Motor neuron (in vitro differentiated cells): Measurements from ENCODE around the gene MPP3. TPM values are rescaled to one million over a fixed set of nuclear protein-coding genes. Genes with fewer than 3 reads are reported as not detected.
A peak's percentile ranks its signal among the peaks of the same experiment; 100 is the strongest.
"Not testable (repeated sequence)": the region's sequence is repeated elsewhere in the genome, so short reads cannot be mapped to it uniquely, and the experiment has no call there.

ENCODE experiments used
- ATAC-seq, 8 experiments: fragments of 200-7000 bp; cut with Tn5 transposase; replicated peaks in 6 of 8; 2 replicates each; pipeline ENCODE4 v1.8.0; 2021; ENCODE audit warnings: mild to moderate bottlenecking in 8 of 8, moderate library complexity in 8 of 8
- H3K27ac ChIP-seq, 2 donors: fragments of 250-450 bp; sonication (Bioruptor Pico); 2 replicates each; pipeline ENCODE4 v1.9.0; 2021; ENCODE audit warnings: antibody characterized with exemption in 2 of 2, mild to moderate bottlenecking in 2 of 2, moderate library complexity in 1 of 2
- H3K4me1 ChIP-seq, 2 donors: fragments of 250-450 bp; sonication (Bioruptor Pico); replicated peaks in 1 of 2; 2 replicates each; pipeline ENCODE4 v1.6.1; 2021; ENCODE audit warnings: antibody characterized with exemption in 2 of 2, mild to moderate bottlenecking in 2 of 2, moderate library complexity in 1 of 2
- H3K4me3 ChIP-seq, 5 donors: fragments of 250-450 bp; sonication (Bioruptor Pico); 2 replicates each; pipeline ENCODE4 v1.9.0; 2021; ENCODE audit warnings: antibody characterized with exemption in 5 of 5, mild to moderate bottlenecking in 5 of 5, moderate library complexity in 4 of 5
- whole genome bisulfite sequencing, 10 experiments: fragments of 450-650 bp; shearing (Covaris generic); methylation state at CpG; one replicate each; pipeline ENCODE4 v1.0.0; 2022; 5-methylcytosine and 5-hydroxymethylcytosine counted together
- in situ Hi-C, 9 experiments: fragments of 400-800 bp; cut with MboI; loops; one replicate each; pipeline ENCODE4 v1.15.0; 2021; ENCODE audit warnings: low sequenced_read_pairs in 9 of 9, low pct_unique_long_range_greater_than_20kb in 2 of 9; ENCODE audit not compliant: unreplicated experiment in 9 of 9
- total RNA-seq, 8 experiments: library from RNA; unstranded; fragments of 300-600 nt; gene quantifications; 2 replicates each; pipeline versions ENCODE4 v1.2.3 to v1.2.4, GENCODE V29; 2022

The MPP3 gene
- total RNA-seq, 8 experiments from 2014 or later = 1.5 to 26.7 (median 19.3) TPM

GRCh38 chr17:43873815-43874214 is 40.9 kb upstream of the MPP3 start:
- H3K4me1 ChIP-seq = peaks cover 2% of the 10 kb centered on the region in 2 donors
- H3K4me3 ChIP-seq = no peak overlapping the region
- no peak overlapping the region for H3K27ac ChIP-seq
- ATAC-seq = no peak
- 12 to 100% (median 71%) methylated on average over 1 to 5 of the region's 6 CpGs; no CpG with 5 or more reads in 2 of the 10 experiments for WGBS, 10 experiments
- in situ Hi-C loops = no loop called here

DNA sequence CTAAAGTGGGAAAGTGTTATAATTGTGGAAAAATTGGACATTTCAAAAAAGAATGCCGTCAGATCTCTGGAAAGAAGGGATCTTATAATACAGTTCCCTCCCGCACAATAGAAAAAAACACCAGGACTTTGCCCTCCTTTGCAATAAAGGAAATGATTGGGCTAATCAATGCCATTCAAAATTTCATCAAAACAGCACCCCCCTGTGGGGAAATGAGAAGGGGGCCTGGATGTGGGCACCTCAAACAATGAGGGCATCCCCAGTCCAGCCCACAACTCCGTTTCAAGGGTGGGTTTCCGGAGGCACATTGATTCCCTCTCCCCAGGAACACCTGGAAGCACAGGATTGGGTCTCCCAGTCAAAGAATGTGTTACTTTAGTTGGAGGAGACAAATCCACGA is 40.1 kb upstream of the MPP3 start:
- no peak for ATAC-seq
- in situ Hi-C loops = no loop called here
- no peak overlapping the region for H3K4me3 ChIP-seq
- no peak overlapping the region for H3K27ac ChIP-seq
- 22 to 82% (median 70%) methylated on average over 1 to 5 of the region's 5 CpGs; no CpG with 5 or more reads in 4 of the 10 experiments for WGBS, 10 experiments
- H3K4me1 ChIP-seq = no peaks in the 10 kb centered on the region

DNA sequence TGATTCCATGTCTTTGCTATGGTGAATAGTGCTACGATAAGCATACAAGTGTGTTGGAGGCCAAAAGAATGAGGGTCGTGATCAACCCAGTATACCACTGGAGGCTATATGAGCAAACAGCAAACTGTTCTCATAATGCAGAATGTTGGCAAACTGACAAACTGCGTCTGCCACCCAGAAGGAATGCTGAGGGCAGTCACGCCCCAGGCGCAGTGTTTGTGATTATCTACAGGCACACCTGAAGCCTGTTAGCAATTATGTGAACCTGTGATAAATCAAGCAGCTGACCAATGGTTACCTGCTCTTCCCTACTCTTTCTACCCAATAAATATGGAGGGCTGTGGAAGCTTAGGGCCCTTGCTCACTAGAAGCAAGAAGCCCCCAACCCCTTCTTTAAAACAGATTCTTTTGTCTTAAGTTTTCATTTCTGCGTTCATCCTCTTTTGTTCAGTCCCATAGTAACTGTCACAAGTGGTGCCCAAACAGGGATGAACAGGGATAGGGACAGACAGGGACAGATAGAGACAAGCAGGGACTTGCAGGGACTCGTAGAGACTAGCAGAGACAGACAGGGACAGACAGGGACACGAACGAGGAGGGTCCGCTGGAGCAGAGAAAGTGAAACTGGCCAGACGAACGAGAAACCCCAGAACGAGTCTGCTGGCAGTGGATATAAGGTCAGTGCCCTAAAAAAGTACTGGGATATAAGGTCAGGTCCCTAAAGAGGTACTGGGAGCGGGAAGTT is 39.2 kb upstream of the MPP3 start:
- 37 to 100% (median 79%) methylated on average over 2 to 14 of the region's 14 CpGs for WGBS, 10 experiments
- no peak overlapping the region for H3K4me3 ChIP-seq
- ATAC-seq = peak in 1 of 8 experiments; percentile 40
- in situ Hi-C loops = no loop called here
- H3K4me1 ChIP-seq = no peaks in the 10 kb centered on the region
- no peak overlapping the region for H3K27ac ChIP-seq

DNA sequence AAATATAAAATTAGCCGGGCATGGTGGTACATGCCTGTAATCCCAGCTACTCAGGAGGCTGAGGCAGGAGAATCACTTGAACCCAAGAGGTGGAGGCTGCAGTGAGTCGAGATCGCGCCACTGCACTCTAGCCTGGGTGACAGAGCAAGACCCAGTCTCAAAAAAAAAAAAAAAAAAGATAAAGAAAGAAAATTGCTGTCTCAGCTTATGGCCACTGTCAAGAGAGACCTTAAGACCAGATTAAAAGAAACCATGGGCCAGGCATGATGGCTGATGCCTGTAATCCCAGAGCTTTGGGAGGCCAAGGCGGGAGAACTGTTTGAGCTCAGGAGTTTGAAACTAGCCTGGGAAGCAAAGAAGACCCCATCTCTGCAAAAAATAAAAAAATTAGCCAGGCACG is 36.1 kb upstream of the MPP3 start:
- H3K4me3 ChIP-seq, H3K4me1 ChIP-seq, in situ Hi-C loops, ATAC-seq, H3K27ac ChIP-seq: not testable (repeated sequence)
- 0 to 100% (median 87%) methylated on average over 1 to 5 of the region's 6 CpGs; no CpG with 5 or more reads in 1 of the 10 experiments for WGBS, 10 experiments

DNA sequence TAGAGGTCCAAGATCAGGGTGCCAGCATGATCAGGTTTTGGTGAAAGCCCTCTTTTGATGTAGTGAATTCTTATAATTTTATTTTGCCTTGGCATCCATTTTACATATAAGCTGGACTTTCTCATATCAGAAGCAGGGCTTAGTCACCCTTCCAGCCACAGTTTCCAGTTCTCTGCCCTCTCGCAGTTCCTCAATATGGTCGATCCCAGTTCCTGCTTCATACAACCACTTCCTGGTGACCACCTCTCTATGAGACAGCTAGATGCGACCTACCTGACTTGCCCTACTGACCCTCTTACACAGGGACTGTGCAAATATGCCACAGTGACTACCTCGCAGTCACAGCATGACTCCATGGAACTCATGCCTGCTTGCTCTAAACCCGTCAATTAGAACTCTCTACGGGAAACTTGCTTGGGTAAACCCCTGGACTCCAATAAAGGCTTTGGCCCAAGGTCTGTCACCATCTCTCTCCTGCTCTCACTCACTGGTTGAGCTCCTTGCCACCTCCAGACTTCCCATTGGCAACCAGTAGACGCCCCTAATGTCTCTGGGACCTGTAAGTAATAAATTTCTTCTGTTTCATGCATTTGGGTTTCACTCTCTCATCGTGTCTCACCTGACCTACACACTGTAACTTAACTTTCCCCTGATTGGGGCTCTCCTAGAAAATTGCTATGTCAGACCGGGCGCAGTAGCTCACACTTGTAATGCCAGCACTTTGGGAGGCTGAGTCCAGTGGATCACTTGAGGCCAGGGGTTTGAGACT is 35.5 kb upstream of the MPP3 start:
- no peak for ATAC-seq
- H3K4me3 ChIP-seq = no peak overlapping the region
- 33 to 91% (median 75%) methylated on average over 1 to 9 of the region's 10 CpGs; no CpG with 5 or more reads in 1 of the 10 experiments for WGBS, 10 experiments
- no peak overlapping the region for H3K27ac ChIP-seq
- in situ Hi-C loops = no loop called here
- peaks cover 0 to 10% of the 10 kb centered on the region in 2 donors for H3K4me1 ChIP-seq

- WGBS, 10 experiments = 10 to 100% (median 67%) methylated on average over 2 to 3 of the region's 4 CpGs; no CpG with 5 or more reads in 5 of the 10 experiments
- peak in 3 of 8 experiments; percentile 55 to 87 (median 63) for ATAC-seq
These were observed 31.4 kb upstream of the MPP3 start for GRCh38 chr17:43864161-43864984.

DNA sequence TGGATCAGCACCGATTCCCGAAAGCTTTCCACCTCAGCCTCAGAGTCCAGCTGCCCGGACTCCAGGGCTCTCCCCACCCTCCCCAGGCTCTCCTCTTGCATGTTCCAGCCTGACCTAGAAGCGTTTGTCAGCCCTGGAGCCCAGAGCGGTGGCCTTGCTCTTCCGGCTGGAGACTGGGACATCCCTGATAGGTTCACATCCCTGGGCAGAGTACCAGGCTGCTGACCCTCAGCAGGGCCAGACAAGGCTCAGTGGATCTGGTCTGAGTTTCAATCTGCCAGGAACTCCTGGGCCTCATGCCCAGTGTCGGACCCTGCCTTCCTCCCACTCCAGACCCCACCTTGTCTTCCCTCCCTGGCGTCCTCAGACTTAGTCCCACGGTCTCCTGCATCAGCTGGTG is 29.0 kb upstream of the MPP3 start:
- no peak for ATAC-seq
- WGBS, 10 experiments = 66 to 98% (median 85%) methylated on average over 4 to 6 of the region's 9 CpGs; no CpG with 5 or more reads in 7 of the 10 experiments
- Histone ChIP-seq H3K4me3 (no peak overlapping the region), H3K27ac (no peak overlapping the region), H3K4me1 (peaks cover 0 to 13% of the 10 kb centered on the region in 2 donors)
- in situ Hi-C loops = no loop called here

More at GRCh38 chr17:43864161-43864984, 31.4 kb upstream of the MPP3 start:
- Histone ChIP-seq H3K27ac (no peak overlapping the region), H3K4me1 (peaks cover 0 to 10% of the 10 kb centered on the region in 2 donors), H3K4me3 (no peak overlapping the region)
- in situ Hi-C loops = no loop called here

DNA sequence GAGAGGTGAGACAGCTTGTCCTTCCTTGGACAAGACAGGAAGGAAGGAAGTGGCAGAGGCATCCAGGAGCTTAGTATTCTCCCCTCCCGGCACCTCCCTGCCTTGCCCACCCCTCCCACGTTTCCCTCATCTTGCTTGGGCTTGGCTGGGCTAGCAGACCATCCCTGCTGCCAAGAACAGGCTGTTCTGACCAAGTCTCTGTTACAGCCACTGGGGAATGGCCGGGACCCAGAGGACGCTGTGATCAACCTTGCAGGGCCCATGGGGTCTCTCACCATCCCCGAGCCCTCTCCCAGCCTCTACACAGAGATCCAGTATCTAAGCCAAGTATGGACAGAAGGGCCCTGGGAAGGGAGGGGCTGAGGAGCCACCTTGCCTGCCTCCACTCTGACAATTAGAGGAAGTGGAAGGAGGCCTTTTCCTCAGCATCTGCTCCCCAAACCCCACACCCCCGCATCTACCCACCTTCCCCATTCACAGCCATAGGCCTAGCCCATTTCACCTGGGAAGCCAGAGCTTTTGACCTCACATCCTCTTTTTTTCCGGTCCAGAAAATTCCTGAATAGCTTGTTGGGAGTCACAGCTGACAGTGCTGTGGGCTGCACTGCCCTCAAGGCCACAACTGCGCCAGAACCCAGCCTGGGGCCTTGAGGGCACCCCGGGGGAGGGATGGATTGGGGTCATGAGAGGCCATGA is 28.1 kb upstream of the MPP3 start:
- in situ Hi-C loops = no loop called here
- H3K27ac ChIP-seq = no peak overlapping the region
- no peak for ATAC-seq
- 40 to 100% (median 74%) methylated on average over 1 to 5 of the region's 9 CpGs; no CpG with 5 or more reads in 5 of the 10 experiments for WGBS, 10 experiments
- H3K4me1 ChIP-seq = peaks cover 0 to 13% of the 10 kb centered on the region in 2 donors
- H3K4me3 ChIP-seq = no peak overlapping the region

DNA sequence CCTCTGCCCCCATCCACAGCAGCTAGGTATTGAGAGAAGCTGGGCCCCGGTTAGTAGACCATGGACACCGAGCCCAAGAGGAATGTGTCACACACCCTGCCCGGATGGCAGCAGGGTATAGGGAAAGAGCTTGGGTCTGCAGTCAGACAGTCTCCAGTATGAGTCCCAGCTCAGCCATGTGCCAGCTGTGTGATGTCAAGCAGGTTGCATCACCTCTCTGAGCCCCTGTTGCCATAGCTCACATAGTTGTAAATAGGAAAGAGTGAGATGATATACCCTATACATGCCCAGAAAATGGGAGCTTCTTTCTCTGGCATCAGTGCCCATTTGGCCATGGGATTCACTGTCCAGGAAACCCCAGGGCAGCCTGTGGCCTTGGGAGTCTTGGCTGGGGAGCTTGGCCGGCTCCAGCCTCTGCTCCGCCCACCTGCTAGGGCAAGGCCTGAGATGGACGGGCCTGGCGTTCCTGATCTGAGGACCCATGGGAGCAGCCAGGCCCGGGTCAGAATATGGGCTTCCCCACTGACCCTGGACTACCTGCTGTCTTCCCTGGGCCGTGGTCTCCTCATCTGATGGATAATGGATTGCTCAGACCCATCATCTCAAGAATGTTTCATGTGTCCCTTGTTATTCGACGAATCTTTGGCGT is 27.3 kb upstream of the MPP3 start:
- Histone ChIP-seq H3K27ac (no peak overlapping the region), H3K4me3 (no peak overlapping the region), H3K4me1 (peaks cover 0 to 13% of the 10 kb centered on the region in 2 donors)
- WGBS, 10 experiments = 57 to 100% (median 82%) methylated on average over 1 to 9 of the region's 12 CpGs; no CpG with 5 or more reads in 3 of the 10 experiments
- in situ Hi-C loops = no loop called here
- ATAC-seq = no peak

- in situ Hi-C loops = no loop called here
- WGBS, 10 experiments = 12 to 94% (median 41%) methylated on average over 1 to 4 of the region's 12 CpGs; no CpG with 5 or more reads in 3 of the 10 experiments
- Histone ChIP-seq H3K4me3 (no peak overlapping the region), H3K4me1 (peaks cover 0 to 3% of the 10 kb centered on the region in 2 donors), H3K27ac (no peak overlapping the region)
- peak in 1 of 8 experiments; percentile 5 for ATAC-seq
These were observed 25.1 kb upstream of the MPP3 start for GRCh38 chr17:43857957-43858600.

- peaks cover 0 to 3% of the 10 kb centered on the region in 2 donors for H3K4me1 ChIP-seq
- H3K27ac ChIP-seq = no peak overlapping the region
- 86 to 100% (median 100%) methylated on average over 1 to 2 of the region's 5 CpGs; no CpG with 5 or more reads in 7 of the 10 experiments for WGBS, 10 experiments
- no peak overlapping the region for H3K4me3 ChIP-seq
- in situ Hi-C loops = no loop called here
- ATAC-seq = no peak
These were observed 24.2 kb upstream of the MPP3 start for GRCh38 chr17:43857141-43857540.
